Measurements from ENCODE around the gene FBXW11.
"Not testable (repeated sequence)": the region's sequence is repeated elsewhere in the genome, so short reads cannot be mapped to it uniquely, and the experiment has no call there.

FBXW11 gene

DNA sequence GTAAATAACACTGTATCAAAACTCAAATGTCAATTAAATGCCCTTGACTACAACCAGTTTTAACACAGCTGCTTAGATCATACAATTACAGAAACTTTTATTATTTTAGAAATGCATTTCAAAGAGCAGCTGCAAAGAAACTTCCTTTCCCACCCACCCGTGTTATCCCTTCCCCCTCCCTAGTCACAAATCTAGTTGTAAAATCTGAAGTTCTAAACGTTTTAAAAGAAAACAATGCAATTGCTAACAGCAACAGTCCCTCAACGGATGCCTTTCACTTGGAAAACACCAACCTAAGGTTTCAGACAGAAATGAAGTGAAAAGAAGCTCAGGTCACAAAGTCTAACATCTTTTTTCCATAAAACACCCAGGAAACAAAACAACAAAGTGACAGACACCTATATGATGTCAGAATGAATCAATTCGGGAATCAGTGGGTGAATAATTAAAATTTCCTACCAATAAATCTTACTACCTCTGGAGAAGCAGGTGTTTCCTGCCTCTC is 100.3 kb downstream of the FBXW11 start:
- no peak for DNase-seq

- DNase-seq, result no peak
Measured at GRCh38 chr5:171904886-171905285, 101.6 kb downstream of the FBXW11 start.

- DNase-seq, result no peak
Measured at GRCh38 chr5:171901764-171902163, 104.7 kb downstream of the FBXW11 start.

- DNase-seq, result no peak
Measured at GRCh38 chr5:171899792-171900191, 106.6 kb downstream of the FBXW11 start.

GRCh38 chr5:171898879-171899278 is 107.6 kb downstream of the FBXW11 start:
- DNase-seq, result no peak

GRCh38 chr5:171898386-171898785 is 108.1 kb downstream of the FBXW11 start:
- DNase-seq, result no peak

- DNase-seq, result no peak
Measured at GRCh38 chr5:171897231-171897630, 109.2 kb downstream of the FBXW11 start.

- no peak for DNase-seq
Measured at GRCh38 chr5:171895081-171895480, 111.4 kb downstream of the FBXW11 start.

DNA sequence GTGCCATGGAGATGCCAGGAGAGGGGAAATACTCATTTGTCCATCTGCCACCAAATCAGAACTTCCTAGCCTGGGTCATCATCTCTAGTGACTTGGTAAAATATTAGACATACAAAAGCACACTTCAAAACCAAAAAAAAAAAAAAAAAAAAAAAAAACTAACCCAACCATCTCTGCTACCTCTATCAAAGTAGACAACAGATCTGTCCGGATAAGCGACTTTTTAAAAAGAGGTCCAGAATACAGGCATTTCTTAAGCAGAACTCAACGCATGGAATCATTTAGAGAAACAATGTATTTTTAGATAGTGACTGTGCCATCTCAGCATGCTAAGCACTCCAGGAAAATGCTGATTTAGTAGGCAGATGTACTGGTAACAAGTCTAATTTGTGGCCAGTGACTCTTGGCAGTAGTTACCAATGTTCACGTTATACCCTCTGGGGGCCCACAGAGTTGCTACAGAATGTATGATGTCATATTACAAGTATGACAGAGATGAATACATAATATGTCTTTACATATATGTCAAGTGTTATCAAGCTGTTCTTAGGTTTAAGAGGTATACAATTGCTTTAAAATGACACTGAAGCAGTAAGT is 113.0 kb downstream of the FBXW11 start:
- no peak for DNase-seq

GRCh38 chr5:171891595-171891994 is 114.8 kb downstream of the FBXW11 start:
- DNase-seq, result no peak

DNA sequence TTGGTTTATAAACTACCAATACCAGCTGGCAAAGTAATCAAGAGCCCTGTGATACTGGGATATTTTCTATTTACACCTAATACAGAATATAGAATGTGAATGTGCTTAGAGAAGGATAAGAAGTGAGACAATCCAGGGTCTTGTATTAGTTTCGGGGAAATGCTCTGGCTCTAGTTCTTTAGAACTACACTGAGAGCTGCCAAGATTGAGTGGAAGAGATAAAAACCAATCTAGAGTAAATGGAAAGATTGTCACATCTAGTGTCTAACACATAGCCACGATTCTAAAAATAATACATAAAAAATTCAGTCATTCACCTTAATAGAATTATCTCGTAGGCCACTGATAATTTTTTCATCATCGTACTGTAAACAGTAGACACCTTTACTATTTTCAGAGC is 115.3 kb downstream of the FBXW11 start:
- no peak for DNase-seq

GRCh38 chr5:171888051-171888481 is 118.4 kb downstream of the FBXW11 start:
- no peak for DNase-seq

DNA sequence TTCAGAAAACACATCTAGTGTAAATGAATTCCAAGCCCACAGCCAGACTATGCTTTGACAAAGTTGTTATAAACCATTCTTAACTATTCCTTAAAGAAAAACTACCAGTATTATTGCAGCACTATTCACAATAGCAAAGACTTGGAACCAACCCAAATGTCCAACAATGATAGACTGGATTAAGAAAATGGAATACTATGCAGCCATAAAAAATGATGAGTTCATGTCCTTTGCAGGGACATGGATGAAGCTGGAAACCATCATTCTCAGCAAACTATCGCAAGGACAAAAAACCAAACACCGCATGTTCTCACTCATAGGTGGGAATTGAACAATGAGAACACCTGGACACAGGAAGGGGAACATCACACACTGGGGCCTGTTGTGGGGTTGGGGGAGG is 120.4 kb downstream of the FBXW11 start:
- not testable (repeated sequence) for DNase-seq

GRCh38 chr5:171882118-171882517 is 124.3 kb downstream of the FBXW11 start:
- no peak for DNase-seq

DNA sequence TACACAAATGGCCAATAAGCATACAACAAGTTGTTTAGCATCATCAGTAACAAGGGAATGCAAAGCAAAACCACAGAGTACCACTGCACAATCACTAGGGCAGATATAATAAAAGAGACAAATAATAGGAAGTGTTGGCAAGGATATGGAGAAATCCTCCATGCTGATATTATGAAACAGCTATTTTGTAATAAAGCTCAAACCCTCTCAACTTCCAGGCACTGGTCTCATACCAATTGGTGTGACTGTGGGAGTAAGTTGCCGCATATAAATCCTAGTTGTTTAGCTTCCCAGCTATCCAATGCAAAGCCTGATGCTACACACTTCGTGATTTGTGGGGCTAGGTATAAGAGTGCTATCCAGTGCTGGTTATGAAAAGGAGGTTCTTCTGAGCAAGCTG is 132.2 kb downstream of the FBXW11 start:
- DNase-seq, result no peak

DNA sequence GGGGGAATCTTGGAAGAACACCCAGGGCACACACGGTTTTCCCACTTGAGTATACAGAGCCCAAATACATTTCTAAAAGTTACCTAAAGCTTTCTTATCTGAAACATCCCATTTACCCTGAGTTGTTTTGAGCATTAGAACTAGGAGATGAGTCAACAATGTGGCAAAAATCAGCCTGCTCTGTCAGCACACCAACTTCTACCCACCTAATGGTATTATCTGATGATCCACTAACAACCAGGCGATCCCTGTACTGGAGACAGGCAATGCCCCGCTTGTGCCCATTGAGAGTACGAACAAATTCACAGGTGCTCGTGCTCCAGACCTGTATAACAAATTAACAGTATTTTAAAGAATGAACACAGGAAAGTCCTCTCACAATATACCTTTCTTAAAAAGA is 133.8 kb downstream of the FBXW11 start:
- DNase-seq, result no peak

GRCh38 chr5:171871711-171872110 is 134.7 kb downstream of the FBXW11 start:
- DNase-seq, result peak; percentile 29

GRCh38 chr5:171869956-171870355 is 136.5 kb downstream of the FBXW11 start:
- DNase-seq, result no peak

DNA sequence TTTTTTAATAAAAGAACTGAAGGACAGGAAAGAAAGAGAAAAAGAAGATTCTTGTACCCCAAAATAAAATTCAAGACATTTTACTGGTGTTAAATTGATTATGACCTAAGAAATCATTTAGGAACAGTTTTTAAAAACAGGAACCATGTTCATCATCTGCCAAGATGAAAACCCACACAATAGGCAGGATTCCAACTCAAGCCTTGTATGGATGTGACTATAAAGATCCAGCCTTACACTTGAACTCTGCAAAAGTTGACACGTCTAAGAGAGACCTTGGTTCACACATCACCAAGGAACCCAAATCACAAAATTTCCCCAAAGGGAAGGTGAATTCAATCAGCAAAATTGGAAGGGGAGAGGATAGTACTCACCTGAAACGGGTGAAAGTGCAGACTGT is 138.2 kb downstream of the FBXW11 start:
- no peak for DNase-seq

- no peak for DNase-seq
Measured at GRCh38 chr5:171867786-171868185, 138.7 kb downstream of the FBXW11 start.

DNA sequence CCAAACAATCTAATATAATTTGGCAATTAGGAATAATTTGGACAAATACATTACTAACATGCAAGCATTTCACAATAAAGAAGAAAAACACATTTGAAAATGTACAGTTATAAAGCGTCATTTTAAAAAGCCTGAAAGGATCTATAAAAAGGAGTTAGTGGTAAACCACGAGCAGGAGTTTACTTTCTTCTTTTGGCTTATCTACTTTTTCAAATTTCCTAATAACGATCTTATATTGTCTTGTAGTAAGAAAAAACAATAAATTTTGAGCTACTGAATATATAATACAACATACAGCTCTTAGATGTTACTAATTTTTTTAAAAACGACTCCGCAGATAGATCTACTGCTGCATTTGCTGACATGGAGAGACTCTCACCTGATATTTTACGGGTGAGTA is 141.0 kb downstream of the FBXW11 start:
- DNase-seq, result no peak

DNA sequence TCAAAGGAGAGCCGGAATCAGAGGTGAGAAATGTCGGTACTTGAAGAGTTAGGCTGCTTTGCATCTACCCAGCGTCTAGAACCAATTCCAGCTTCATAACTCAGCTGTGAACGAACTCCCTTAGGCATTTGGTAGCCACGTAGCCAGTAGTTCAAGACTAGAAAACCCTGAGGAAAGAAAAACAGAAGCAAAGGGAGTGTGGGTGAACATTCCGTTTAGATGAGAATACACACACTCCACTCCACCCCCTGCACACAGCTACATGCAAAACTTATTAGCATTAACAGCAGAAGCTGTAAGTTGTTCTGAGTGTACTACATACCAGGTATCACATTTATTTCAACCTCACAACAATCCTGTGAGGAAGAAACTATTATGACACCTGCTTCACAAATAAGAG is 142.5 kb downstream of the FBXW11 start:
- no peak for DNase-seq

- no peak for DNase-seq
Measured at GRCh38 chr5:171862624-171863023, 143.8 kb downstream of the FBXW11 start.

DNA sequence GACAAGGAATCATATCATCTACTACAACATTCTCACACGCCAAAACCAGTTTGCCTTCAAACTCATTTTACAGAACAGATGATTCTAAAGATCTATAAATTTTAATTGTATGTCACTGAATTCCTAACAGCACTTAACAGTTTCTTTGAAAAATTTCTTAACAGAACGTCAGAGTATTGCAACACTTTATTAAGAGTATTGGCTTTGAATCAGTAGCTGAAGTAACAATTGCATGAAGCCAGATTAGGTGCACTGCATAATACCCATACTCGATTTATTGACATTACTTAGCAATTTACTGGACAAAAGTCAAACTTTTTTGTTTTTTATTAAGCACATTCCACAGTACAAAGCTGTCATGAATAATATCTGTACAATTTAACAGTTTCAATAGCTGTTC is 145.1 kb downstream of the FBXW11 start:
- no peak for DNase-seq

- peak; percentile 56 for DNase-seq
Measured at GRCh38 chr5:171858303-171858702, 148.1 kb downstream of the FBXW11 start.
